Activated CD4-positive, alpha-beta T cell treated with anti-CD3 and anti-CD28 coated beads for 48 hours (primary cell): ENCODE data around the gene CACNA1A.
"Not testable (repeated sequence)": the region's sequence is repeated elsewhere in the genome, so short reads cannot be mapped to it uniquely, and the experiment has no call there.

Experiments used
- DNase-seq: peaks from one replicate; pipeline ENCODE4 v3.0.0-alpha.2; 2020

The CACNA1A gene

DNA sequence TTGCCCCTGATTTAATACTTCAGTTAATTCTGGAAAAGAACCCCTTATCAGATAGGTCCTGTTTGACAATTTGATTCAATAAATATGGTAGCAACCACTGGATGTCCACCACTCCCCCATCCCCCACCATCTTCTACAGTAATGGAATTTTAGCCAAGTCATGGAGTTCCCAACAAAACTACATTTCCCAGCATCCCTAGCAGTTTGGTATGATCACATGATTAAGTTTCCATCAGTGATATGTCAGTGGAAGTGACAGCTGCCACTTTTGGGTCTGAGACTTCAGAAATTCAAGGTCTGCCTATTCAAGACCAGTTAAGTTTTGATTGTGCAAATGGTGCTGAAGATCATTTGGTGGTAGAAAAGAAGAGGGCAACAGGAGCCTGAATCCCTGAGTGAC is 85.5 kb downstream of the CACNA1A start:
- DNase-seq = no peak

DNA sequence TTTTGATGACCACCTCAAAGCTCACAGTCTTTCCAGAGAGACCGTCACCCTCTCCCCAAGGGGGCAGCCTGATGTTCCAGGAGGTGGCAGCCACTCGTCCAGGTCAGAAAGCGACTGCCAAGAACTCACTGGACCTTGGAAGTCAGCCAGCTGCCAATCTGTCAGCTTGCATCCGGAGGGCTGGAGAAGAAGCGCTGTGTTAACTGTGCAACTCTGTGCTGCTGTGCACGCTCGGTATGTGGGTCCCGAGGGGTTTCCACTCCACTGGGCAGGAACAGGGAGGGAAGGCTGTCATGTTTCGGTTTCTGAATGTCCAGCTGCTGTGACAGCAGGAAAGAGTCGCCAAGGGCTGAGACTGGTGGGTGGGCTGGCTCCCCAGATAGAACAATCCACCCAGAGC is 89.2 kb downstream of the CACNA1A start:
- no peak for DNase-seq

DNA sequence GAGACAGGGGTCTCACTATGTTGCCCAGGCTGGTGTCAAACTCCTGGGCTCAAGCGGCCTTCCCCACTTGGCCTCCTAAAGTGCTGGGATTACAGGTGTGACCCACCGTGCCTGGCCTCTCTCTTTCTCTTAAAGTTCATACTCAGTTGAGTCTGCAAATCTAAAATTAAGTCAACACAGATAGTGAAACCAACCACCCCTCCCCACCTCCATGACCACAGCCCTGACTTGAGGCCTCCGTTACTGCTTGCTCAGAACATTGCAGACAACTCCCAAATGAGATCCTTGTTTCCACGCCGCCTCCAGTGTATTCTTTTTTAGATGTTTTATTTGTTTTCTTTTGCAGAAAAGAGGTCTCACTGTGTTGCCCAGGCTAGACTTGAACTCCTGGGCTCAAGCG is 94.4 kb downstream of the CACNA1A start:
- DNase-seq = no peak

DNA sequence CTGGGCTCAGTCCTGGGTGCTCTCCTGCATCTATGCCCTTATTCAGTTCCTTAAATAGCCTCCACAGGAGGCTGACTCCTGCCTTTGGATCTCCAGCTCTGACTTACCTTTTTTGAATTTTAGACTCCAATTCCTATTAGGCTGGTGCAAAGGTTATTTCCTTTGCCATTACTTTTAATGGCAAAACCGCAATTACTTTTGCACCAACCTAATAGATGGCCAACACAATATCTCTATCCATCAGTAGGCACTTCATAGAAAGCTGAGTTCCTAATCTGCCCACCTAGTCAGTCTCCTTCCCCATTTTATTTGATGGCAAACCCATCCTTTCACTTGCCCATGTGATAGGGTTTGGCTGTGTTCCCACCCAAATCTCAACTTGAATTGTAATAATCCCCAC is 95.3 kb downstream of the CACNA1A start:
- no peak for DNase-seq

DNA sequence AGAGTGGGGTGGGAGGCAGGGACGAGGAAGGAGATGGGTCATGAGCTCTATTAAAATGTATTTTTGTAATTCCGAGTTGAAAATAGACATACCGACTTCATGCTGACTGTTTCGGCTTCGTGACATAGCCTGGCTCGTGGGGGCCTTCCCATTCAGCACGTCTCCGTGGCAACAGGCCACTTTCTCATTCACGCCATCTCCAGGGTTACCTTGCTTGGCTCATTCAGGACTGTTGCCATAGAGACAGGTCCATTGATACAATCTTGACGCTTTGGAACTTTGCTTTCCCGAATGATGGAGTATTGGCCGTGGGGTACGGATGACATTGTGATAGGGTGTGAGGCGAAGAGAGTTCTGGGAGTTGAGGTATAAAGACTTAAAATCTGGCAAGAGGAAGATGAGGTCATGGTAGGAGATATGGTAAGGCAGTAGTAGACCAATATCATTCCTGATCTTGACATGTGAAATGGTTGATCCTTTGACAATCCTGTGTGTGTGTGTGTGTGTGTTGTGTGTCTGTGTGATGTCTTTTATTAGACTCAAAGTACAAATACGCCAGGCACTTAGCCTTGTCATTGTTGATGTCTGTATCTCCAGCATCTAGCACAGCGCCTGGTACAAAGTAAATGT is 97.3 kb downstream of the CACNA1A start:
- DNase-seq = no peak

DNA sequence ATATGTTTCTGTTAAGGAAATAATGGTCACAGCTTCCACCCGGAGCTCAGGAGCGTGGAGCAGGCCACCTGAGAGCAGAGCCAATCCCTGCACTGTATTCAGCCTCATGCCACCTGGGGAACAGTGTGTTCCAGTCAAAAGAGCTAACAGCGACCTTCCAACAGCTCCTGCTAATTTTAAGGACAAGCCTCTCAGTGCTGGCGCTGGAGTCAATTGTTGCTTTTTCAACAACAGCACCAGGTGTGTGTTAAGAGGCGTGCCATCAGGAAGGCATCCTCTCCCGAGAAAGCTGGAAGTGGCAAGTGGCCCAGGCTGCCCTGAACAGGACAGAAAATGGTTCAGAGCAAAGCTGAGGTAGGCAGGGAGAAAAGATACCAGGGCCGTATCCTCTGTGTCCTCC is 102.0 kb downstream of the CACNA1A start:
- no peak for DNase-seq

DNA sequence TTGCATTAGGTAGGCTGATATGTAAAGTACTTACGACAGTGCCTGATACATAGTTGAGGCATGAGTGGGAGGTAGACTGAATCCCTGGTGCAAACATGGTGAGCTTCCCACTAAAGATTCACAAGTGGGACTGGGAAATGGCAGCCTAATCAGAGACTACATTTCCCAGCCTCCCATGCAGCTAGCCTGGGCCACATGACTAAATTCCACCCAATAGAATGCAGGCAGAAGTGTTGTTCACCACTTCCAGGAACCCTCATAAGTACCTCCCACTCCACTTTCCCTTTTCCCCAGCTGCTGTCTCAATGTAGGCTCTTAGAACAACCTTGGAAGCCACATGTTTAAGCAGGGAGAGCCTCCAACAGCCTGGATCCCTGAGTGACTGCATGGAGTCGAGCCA is 104.9 kb downstream of the CACNA1A start:
- peak; percentile 7 for DNase-seq

DNA sequence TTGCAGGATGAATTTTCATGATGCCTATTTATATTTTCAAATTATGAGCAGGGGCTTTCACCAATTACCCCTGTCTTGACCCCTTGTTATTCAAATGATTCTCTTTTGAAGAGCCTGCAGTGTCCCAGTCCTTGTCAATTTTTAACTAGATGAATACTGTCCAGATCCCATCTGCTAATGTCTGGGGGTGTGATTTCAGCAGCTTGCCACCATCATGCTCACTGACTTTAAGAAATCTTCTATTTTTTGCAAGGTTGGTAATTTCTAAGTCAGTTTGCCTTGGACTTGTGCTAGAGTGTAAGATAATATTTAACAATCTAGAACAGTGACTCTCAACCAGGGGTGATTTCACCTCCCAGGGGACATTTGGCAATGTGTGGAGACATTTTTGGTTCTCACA is 106.0 kb downstream of the CACNA1A start:
- no peak for DNase-seq

DNA sequence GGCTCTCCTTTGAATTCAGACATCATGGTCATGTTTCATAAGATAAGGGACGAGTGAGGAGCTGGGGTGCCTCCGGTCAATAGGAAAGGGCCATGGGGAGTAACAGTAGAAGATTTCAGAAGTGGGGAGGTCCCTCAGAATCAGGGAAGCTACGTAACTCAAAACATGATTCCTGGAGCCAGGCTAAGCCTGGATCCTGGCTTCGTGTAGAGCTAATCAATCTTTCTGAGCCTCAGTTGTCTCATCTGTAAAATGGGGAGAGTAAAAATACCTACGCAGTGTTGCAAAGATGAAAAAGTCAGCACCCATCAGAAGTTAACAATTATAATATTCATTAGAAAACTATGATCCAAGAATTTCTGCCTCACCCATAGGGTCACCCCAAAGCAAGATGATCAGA is 106.5 kb downstream of the CACNA1A start:
- no peak for DNase-seq

DNA sequence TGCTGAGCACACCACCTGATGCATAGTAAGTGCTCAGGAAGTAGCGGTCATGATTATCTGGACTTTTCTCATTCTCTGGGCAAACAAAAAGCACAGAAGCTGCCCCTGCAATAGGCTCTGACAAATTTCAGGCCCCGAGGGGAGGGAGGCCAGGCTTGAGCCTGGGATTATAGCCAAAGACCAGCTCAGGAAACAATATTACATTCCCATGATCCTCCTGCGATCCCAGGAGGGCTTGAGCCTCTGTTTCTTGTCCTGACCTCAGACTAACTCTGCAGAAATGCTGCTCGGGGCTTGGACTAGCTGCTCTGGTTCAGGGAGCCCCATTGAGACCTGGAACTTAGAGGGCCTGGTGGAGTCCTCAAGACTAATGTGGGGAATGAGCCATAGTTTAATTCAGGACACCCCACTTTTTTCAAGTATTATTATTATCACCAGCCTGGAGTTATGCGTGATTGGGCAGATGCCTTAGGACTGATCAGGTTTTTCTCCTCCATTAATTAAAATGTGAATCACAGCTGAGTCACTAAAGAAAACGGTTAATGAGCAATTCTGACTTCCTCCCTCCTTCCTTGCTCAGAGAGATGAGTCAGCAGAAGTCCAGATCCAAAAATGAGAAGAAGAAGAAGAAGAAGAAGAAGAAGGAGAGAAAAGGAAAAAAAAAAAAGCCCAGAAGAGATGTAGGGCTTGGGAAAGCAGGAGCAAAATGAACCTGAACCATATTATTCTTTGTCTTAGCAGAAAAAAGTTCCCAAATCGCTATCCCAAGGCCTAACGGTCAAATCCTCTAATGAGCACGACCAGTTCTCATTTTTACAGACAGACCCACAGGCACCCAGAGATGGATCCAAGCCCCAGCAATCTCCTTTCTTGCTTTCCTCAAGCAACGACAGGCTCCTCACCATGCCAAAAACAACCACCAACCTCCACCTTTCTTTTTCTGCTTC is 107.2 kb downstream of the CACNA1A start:
- DNase-seq = no peak

DNA sequence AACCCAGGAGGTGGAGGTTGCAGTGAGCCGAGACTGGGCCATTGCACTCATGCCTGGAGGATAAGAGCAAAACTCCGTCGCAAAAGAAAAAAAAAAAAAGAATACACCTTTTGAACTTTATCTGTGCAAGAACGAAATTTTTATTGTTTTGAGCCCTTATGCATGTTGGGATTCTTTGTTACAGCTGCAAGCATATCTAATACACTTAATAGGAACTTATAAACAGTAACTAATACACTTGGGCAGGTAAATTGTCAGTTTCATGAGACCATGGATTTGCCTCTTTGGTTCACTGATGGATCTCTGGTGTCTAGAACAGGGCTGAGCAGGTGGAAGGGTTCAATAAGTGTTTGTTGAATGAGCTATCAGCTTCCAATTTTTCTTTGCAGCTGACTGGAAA is 108.1 kb downstream of the CACNA1A start:
- DNase-seq = no peak

DNA sequence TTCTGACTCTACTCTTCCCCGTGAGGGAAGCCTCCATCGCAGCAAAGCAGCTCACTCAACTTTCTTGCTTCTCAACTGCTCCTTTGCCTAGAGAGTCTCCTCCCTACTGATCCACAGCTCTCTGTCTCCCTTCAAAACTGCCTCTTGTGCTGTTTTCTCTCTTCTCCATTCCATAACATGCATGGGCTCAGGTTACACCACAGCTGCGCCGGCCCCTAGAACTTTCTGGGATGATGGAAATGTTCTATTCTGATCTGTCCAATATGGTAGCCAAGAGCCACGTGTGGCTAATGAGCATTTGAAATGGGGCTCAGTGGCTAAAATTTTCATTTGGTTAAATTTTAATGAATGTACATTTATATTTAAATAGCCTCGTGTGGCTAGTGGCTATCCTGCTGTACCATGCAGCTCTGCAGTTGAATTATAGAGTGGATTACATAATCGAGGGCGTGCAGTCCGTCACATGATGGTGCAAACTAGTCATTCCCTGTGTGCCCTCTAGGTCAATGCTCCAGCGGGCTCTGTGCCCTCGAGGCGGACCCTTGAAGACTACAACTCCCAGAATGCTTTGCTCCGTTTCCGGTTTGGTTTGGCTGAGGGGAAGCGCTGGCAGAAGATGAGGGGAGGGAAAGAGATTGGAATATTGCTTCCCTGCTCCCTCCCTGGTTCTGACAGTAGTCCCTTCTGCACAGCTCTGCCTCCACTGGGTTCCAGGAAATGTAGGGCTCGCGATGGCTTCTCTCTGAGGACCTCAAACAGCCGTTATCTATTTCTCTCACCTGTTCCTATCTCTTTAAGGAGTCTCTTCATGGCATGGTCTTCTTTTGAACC is 109.8 kb downstream of the CACNA1A start:
- DNase-seq = peak; percentile 20

DNA sequence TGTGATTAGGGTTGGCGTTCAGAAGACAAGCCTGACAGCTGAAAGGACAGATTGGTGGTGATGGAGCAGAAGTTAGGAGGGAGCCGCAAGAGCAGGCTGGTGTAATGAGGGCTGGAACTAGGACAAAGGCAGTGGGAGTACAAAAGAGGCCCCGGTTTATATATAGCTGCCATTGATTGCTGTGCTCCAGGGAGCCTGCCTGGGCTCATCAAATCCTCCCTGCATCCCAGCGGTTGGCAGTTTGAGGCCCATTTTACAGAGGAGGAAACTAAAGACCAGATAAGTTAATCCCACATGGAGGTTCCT is 123.7 kb downstream of the CACNA1A start:
- DNase-seq = no peak

DNA sequence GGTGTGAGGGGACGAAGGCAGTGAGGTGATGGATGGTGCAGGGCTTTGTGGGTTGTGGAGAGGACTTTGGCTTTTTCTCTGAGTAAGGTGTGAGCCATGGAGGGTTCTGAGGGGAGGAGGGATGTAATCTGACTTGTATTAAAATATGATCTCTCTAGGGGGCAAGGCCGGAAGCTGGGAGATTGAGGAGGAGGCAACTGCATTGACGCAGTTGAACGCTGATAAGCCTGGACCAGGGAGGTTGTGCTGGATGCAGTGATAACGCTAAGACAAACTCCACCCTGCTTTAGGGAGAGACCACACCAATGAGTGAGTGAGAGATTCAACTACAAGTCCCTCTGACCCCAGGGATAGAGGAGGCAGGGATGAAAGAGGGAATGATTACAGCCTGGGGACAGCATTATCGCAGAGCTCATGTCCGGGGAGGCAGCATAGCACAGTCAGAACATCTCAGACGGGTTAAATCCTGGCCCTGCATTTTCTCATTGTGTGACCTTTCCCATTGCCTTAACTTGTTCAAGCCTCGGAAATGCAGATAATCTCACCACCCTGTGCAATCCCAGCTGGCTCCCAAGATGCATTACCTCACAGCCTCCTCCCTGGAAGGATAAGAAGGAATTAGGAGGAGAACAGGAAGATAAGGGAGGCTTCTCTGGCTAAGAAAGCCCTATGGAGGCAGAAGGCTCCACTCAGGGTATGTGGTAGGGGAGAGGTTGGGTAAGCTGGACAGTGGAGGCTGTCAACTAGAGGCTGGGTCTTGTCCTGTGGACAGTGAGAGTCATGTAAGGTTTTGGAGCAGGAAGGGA is 124.2 kb downstream of the CACNA1A start:
- DNase-seq = no peak

DNA sequence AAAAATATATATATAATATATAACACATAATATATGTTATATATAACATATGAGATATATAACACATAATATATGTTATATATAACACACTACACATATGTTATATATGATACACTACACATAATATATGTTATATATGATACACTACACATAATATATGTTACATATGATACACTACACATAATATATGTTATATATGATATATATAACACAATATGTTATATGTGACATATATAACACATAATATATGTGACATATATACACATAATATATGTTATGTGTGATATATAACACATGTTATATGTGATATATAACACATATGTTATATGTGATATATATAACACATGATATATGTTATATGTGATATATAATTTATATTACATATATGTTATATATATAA is 129.7 kb downstream of the CACNA1A start:
- no peak for DNase-seq

DNA sequence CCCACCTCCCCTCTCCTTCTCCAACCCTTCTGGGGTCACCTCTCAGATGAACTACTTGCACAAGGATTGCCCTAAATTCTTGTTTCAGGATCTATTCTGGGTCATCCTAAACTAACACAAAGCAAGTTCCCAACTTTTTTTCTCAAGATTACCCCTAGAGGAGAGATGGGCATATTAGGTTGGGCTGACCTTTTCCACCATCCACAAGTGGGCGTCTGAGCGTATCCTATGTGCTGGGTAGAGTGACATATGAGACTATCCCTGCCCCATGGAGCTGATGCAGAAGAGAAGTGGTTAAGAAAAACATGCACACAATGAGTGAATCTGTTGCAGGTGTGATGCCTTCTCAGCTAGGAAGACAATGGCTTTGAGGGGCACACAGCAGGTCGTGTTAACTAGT is 132.7 kb downstream of the CACNA1A start:
- no peak for DNase-seq

DNA sequence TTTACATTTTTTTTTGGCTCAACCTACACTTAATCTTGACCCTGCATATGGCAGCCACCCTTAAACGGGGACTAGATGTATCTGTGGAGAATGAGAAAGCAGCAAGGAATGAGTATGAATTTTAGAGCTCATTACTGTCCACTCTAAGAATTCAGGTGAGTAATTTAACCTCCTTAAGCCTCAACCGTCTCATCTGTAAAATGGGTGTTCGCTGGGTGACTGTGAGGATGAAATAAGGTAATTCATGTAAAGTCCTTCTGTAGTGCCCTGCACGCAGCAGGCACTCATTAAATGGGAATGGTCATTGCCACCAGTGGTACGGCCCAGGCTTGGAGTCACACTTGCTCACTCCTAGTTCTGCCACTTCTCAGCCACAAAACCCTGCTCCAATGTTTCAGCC is 135.3 kb downstream of the CACNA1A start:
- DNase-seq = no peak

DNA sequence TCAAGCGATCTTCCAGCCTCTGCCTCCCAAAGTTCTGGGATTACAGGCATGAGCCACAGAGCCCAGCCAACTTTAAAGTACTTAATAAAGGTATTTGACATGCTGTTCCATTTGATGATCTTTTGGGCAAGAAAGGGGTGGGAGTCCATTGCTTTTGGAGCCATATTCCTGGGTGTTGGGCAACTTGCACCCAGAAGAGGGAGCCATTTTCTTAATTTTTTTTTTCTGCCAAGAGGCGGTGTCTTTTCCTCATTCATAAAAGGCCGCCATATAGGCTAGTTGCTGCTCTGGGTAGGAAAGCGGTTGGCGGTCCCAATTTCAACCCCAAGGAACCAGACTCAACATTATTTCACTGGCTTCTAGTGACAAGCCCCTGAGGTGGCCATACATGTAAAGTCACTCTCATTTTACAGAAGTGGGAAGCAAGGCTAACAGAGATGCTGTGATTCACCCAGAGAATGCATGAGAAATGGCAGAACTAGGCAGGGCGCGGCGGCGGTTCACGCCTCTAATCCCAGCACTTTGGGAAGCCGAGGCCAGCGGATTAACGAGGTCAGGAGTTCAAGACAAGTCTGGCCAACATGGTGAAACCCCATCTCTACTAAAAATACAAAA is 139.6 kb downstream of the CACNA1A start:
- no peak for DNase-seq

DNA sequence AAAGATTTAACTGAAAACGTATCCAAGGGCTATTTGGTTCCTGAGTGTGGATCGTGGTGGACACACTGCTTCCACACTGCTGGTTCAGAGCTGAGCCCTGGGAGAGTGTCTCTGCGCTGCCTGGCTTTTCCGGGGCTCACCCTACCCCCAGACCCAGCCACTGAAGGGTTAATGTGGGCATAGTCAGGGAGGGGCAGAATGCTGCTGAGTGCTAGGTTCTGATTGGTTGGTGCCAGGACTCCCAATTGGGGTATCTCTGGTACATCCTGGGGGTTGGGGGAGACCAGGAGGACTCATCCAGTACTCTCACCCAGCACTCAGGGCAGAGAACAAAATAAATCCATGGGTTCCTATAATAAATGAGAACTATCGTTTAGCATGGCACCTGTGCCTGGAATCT is 142.3 kb downstream of the CACNA1A start:
- no peak for DNase-seq

DNA sequence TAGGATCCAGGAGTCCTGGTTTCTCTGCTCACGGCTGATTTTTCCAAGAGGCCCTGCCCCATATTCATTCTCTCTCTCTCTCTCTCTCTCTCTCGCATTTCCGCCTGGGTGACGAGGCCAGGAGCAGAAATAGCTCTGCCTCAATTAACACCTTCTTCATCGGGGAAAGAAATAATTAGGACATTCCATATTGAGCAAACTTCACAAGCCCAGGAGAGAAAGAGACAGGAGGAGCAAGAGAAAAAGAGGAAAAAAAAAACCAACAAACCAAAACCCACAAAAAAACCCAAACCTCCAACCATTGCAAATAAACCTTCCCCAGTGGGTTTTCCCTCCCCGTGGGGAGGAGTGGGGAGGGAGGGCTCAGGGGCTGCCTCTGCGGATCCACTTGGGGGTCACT is 143.0 kb downstream of the CACNA1A start:
- no peak for DNase-seq

DNA sequence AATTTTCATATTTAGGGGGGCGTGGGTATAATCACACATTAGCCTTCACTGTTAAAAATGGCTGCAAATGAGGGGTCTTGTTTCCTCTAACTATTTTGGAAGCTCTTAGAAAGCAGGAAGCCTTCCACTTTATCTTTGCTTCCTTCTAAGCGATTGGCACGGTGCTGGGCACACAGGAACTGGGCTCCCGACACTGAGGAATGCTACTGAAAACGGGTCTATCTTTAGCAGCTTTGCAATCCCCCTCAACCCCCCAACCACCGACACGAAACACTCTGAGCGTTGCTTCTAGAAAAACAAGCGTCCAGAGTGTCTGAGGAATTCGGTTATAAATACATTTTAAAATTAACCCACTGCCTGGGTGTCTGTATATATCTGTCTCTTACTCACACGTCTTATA is 143.6 kb downstream of the CACNA1A start:
- DNase-seq = no peak

DNA sequence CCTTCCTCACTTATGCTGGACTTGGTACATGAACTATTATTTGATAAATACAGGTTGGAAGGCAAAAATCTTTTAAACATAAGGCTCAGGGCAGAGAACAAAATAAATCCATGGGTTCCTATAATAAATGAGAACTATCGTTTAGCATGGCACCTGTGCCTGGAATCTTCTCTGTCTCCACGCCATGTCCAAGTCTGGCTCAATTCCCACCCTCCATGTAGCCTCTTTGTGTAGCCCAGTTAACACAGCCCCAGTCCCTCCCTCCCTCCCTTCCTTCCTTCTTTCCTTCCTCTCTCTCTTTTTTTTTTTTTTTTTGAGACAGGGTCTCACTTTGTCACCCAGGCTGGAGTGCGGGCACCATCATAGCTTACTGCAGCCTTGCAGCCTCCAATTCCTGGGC is 144.6 kb downstream of the CACNA1A start:
- DNase-seq = not testable (repeated sequence)
